ENCODE data around the gene ALX3.

DNA sequence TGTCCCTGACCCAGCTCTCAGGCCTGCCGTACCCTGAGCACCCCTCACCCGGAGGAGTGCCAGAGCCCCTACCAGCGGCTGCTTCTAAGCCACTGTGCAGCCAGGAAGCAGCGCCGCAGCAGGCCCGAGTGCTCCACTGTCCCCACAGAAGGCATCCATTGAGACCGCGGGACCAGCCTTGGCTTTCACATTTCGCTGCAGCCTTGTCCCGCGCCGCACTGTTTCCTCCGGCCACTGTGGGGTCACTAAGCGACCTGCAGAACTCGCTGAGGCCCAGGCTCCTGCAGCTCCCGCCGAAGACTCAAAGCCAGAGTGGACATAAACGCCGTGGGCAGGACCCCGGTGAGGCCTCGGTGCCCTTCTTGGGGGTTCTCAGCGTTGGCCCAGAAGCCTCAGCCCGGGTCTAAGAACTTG is 3.0 kb downstream of the ALX3 start:
- TF ChIP-seq, protein P1, sequence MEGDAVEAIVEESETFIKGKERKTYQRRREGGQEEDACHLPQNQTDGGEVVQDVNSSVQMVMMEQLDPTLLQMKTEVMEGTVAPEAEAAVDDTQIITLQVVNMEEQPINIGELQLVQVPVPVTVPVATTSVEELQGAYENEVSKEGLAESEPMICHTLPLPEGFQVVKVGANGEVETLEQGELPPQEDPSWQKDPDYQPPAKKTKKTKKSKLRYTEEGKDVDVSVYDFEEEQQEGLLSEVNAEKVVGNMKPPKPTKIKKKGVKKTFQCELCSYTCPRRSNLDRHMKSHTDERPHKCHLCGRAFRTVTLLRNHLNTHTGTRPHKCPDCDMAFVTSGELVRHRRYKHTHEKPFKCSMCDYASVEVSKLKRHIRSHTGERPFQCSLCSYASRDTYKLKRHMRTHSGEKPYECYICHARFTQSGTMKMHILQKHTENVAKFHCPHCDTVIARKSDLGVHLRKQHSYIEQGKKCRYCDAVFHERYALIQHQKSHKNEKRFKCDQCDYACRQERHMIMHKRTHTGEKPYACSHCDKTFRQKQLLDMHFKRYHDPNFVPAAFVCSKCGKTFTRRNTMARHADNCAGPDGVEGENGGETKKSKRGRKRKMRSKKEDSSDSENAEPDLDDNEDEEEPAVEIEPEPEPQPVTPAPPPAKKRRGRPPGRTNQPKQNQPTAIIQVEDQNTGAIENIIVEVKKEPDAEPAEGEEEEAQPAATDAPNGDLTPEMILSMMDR (optimal IDR thresholded peaks at IDR 0.05 in 1 of 3, IDR thresholded peaks at IDR 0.05 in 1 of 3, conservative IDR thresholded peaks at IDR 0.05 in 1 of 3; ENCODE audit: extremely low read depth in 1 of 3, insufficient read depth in 2 of 3, low read length in 3 of 3) = no peak
- no peak for TF ChIP-seq EZH2 (IDR thresholded peaks at IDR 0.05; ENCODE audit: low read length)

Measured in keratinocyte (primary cell).